GM18907 (cell line): ENCODE data around the gene RIPOR3.

ENCODE experiments used
- ATAC-seq: cut with Tn5 transposase; IDR thresholded peaks from one replicate; pipeline ENCODE4 v1.9.1; 2021; ENCODE audit warnings: mild to moderate bottlenecking, moderate library complexity; ENCODE audit not compliant: unreplicated experiment

Gene RIPOR3

DNA sequence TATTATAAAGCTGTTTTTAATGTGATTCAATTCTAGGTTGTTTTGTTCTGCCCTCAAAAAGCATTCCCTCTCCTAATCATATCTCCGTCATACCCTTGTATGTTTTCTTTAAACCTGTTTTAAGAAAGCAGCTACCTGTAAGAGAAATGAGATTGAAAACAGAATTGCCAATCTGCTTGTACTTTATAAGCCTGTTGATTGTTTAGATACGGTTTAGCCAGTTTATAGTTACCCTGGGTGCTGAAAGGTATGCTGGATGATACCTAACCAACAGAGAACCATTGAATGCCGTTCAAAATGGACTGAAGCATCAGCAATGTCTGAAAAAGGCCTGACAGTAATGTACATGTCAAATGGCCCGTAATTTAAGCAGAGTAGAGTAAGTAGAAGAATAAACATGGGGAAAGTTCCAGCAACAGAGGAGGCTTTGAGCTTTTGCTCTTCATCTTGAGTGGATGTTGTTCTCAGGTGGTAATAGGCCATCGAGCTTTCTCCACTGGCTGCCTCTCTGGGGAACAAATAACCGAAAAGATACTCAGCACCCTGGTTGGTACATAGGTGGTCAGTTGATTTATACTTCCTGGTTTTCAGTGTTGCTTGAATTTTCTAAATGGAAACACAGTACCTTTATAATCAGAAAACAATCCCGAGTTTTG lies 153.7 kb downstream of the RIPOR3 start:
- no peak for ATAC-seq

DNA sequence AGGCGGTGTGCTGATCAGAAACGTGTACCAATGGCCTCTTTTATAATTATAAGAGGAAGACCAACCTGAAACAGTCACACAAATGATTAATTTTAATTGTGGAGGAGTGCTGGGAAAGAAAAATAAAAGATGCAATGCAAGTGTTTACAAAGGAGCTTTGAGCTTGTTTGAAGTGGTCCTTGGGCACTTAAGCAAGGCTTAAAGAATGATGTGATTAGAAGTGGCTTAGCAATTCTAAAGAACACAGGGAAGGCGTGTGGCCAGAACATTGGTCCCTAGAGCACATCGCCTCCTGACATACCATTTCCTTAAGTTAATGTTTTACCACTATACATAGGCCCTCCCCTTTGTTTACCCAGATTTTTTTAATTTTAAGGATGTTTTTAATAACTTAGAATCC lies 155.0 kb downstream of the RIPOR3 start:
- no peak for ATAC-seq
